Liver (tissue), 3 donors: ENCODE results near the gene PHF24.

Experiments used
- ATF3 ChIP-seq: IDR thresholded peaks from 2 replicates; pipeline ENCODE4 v1.6.1; 2016; ENCODE audit warnings: antibody characterized with exemption
- CTCF ChIP-seq: fragments of 150-350 bp; IDR thresholded peaks from 2 replicates; pipeline ENCODE4 v1.5.1; 2017; ENCODE audit warnings: improper control_type of control experiment, low read depth, low read length; ENCODE audit not compliant: missing input control
- EGR1 ChIP-seq, 2 donors: IDR thresholded peaks; 2 replicates each; pipeline ENCODE4 v1.6.1; 2016 to 2018; ENCODE audit warnings: antibody characterized with exemption in 2 of 2, low read depth in 2 of 2
- HNF4A ChIP-seq, 2 donors: conservative IDR thresholded peaks; 2 replicates each; pipeline ENCODE4 v1.6.1; 2016; ENCODE audit warnings: antibody characterized with exemption in 2 of 2, mild to moderate bottlenecking in 2 of 2
- MAX ChIP-seq: IDR thresholded peaks from 2 replicates; pipeline ENCODE4 v1.6.1; 2016; ENCODE audit warnings: antibody characterized with exemption
- SP1 ChIP-seq: IDR thresholded peaks from 2 replicates; pipeline ENCODE4 v1.6.1; 2018; ENCODE audit warnings: antibody characterized with exemption, mild to moderate bottlenecking
- donor health status: healthy.
- donor health status: healthy.

GRCh38 chr9:35000535-35001284 lies 42.6 kb downstream of the PHF24 start:
- no peak for TF ChIP-seq CTCF
- TF ChIP-seq ATF3 = no peak
- TF ChIP-seq MAX = no peak
- TF ChIP-seq HNF4A (conservative IDR thresholded peaks at IDR 0.05) = no peak
- no peak for TF ChIP-seq SP1
- no peak for TF ChIP-seq EGR1 (IDR thresholded peaks at IDR 0.05; ENCODE audit: low read depth in 2 of 2)
